A673 (cell line): Measurements from ENCODE around the gene TRPM2.

ENCODE experiments used
- EZH2 ChIP-seq: fragments of 200-600 bp; sonication (generic); IDR thresholded peaks from 2 replicates; pipeline ENCODE4 v1.6.1; 2017; ENCODE audit warnings: borderline replicate concordance, low read depth, mild to moderate bottlenecking, mixed read lengths, antibody characterized with exemption, low read length; ENCODE audit not compliant: poor library complexity, severe bottlenecking
- TF ChIP-seq, protein P1 (sequence below): fragments of 300-800, 200-600 bp; sonication (generic); conservative IDR thresholded peaks from 2 replicates; pipeline ENCODE4 v1.5.1; 2017; ENCODE audit warnings: low read depth, mild to moderate bottlenecking, antibody characterized with exemption, low read length, moderate library complexity, mixed read lengths

DNA sequence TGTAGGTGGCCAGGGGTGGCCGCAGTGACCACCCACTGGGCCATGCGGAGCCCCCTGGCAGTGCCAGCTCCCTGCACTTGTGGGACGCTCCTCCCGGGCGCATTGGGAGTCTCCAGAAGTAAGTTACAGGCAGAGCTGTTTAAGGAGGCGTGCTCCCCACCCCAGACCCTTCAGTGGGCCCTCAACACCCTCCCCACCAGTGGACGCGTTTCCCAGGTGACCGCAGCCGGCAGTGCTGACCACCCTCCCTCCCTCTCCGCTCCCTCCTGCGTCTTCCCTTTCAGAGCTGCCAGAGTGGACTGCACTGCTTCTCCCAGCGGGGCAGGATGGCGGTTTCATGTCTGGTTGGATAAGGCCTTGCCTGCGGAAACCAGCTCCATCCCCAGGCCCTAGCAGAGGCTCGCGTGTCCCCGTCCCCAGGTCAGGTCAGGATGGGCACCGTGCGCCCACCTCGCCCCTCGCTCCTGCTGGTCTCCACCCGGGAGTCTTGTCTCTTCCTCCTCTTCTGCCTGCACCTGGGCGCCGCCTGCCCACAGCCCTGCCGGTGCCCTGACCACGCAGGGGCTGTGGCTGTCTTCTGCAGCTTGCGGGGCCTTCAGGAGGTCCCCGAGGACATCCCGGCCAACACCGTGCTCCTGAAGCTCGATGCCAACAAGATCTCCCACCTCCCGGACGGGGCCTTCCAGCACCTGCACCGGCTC, 102.9 kb downstream of the TRPM2 start:
- TF ChIP-seq, protein P1, sequence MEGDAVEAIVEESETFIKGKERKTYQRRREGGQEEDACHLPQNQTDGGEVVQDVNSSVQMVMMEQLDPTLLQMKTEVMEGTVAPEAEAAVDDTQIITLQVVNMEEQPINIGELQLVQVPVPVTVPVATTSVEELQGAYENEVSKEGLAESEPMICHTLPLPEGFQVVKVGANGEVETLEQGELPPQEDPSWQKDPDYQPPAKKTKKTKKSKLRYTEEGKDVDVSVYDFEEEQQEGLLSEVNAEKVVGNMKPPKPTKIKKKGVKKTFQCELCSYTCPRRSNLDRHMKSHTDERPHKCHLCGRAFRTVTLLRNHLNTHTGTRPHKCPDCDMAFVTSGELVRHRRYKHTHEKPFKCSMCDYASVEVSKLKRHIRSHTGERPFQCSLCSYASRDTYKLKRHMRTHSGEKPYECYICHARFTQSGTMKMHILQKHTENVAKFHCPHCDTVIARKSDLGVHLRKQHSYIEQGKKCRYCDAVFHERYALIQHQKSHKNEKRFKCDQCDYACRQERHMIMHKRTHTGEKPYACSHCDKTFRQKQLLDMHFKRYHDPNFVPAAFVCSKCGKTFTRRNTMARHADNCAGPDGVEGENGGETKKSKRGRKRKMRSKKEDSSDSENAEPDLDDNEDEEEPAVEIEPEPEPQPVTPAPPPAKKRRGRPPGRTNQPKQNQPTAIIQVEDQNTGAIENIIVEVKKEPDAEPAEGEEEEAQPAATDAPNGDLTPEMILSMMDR = 0 out of 2 replicates have a peak, but pooled peaks have one; percentile 8
- no peak for TF ChIP-seq EZH2
